ENCODE data around the gene PNPLA1. TPM values are rescaled to one million over a fixed set of nuclear protein-coding genes. Genes with fewer than 3 reads are reported as not detected.

Gene PNPLA1
- total RNA-seq, 1 experiment from 2014 or later = 0.10 TPM

GRCh38 chr6:36283608-36284007 is 13.7 kb downstream of the PNPLA1 start:
- H2AFZ ChIP-seq (ENCODE audit: low read depth, low read length, poor library complexity, severe bottlenecking) = no peak overlapping the region
- no peaks in the 10 kb centered on the region for H3K36me3 ChIP-seq (ENCODE audit: control insufficient read depth in 1 of 2, insufficient read depth in 2 of 2, low read length in 2 of 2)
- peaks cover 8% of the 10 kb centered on the region; the same call in 1 of the 2 replicates for H3K27me3 ChIP-seq (ENCODE audit: insufficient read depth, low read length)
- H3K79me2 ChIP-seq (ENCODE audit: insufficient read depth, low read length) = no peaks in the 10 kb centered on the region
- no peaks in the 10 kb centered on the region for H4K20me1 ChIP-seq (ENCODE audit: insufficient read depth)
- BruUV-seq (replicated peaks) = no TSS peak
- no peak overlapping the region for H3K27ac ChIP-seq (ENCODE audit: low read depth, low read length)
- ChIA-PET POLR2A (no interaction called here), RAD21 (ENCODE audit: low non-redundant PET in 1 of 2, low total read pairs in 2 of 2, uncharacterized antibody in 2 of 2, unreplicated experiment in 2 of 2) (no interaction called here), CTCF (no interaction called here)
- DNase-seq (ENCODE audit: low read depth, low spot score) (no peak), ATAC-seq (no peak)
- peaks cover 0 to 5% of the 10 kb centered on the region in 2 experiments; a peak in 1 of 4 replicates for H3K4me1 ChIP-seq (ENCODE audit: control insufficient read depth in 1 of 2, insufficient read depth in 2 of 2, low read length in 2 of 2)
- intact Hi-C loops (cut with micrococcal nuclease) = no loop called here
- no peaks in the 10 kb centered on the region for H3K9me3 ChIP-seq (ENCODE audit: control insufficient read depth in 1 of 2, insufficient read depth in 1 of 2, low read depth in 1 of 2, low read length in 2 of 2)
- H3K9ac ChIP-seq (ENCODE audit: low read length) = no peak overlapping the region
- no peak overlapping the region for H3K4me3 ChIP-seq (replicated peaks in 1 of 2; ENCODE audit: low read depth in 1 of 2, low read length in 2 of 2)
- no peaks in the 10 kb centered on the region for H3K9me2 ChIP-seq (ENCODE audit: insufficient read depth)
- H3K4me2 ChIP-seq (ENCODE audit: low read length) = no peak overlapping the region
- TF ChIP-seq SIN3A (IDR thresholded peaks at IDR 0.05; ENCODE audit: low read depth) (no peak), SP1 (IDR thresholded peaks at IDR 0.05; ENCODE audit: low read depth) (no peak), ELF1 (IDR thresholded peaks at IDR 0.05; ENCODE audit: borderline replicate concordance, low read depth) (no peak), ZFX (IDR thresholded peaks at IDR 0.05) (no peak), EZH2phosphoT487 (IDR thresholded peaks at IDR 0.05; ENCODE audit: borderline replicate concordance) (no peak), CTCF (IDR thresholded peaks at IDR 0.05 in 2 of 3, conservative IDR thresholded peaks at IDR 0.05 in 1 of 3; ENCODE audit: borderline replicate concordance in 1 of 3, insufficient read depth in 1 of 3, low read depth in 2 of 3, low read length in 2 of 3) (no peak), POLR2A (IDR thresholded peaks at IDR 0.05; ENCODE audit: borderline replicate concordance, extremely low read depth, insufficient read depth, insufficient read length) (no peak), RAD21 (IDR thresholded peaks at IDR 0.05; ENCODE audit: low read depth) (no peak), POLR2AphosphoS5 (IDR thresholded peaks at IDR 0.05; ENCODE audit: low read depth, low read length) (no peak), ZBTB33 (IDR thresholded peaks at IDR 0.05; ENCODE audit: extremely low read depth, insufficient replicate concordance, low read length) (no peak), YY1 (IDR thresholded peaks at IDR 0.05; ENCODE audit: extremely low read depth, insufficient replicate concordance, low read depth, low read length) (no peak), TCF7L2 (IDR thresholded peaks at IDR 0.05; ENCODE audit: borderline replicate concordance, extremely low read depth, insufficient read depth, insufficient read length) (no peak), EZH2 (IDR thresholded peaks at IDR 0.05) (no peak), FOSL1 (IDR thresholded peaks at IDR 0.05; ENCODE audit: low read depth) (no peak)

Data from HCT116 (cell line).